GM21526 (cell line): ENCODE results near the gene RPUSD3.
"Not testable (repeated sequence)": the region's sequence is repeated elsewhere in the genome, so short reads cannot be mapped to it uniquely, and the experiment has no call there.

ENCODE experiments used
- ATAC-seq: cut with Tn5 transposase; IDR thresholded peaks from one replicate; pipeline ENCODE4 v1.9.1; 2021; ENCODE audit warnings: moderate library complexity; ENCODE audit not compliant: unreplicated experiment, low FRiP score

The RPUSD3 gene

GRCh38 chr3:9866639-9867038 lies 22.8 kb upstream of the RPUSD3 start:
- ATAC-seq = no peak

GRCh38 chr3:9865125-9865637 lies 21.4 kb upstream of the RPUSD3 start:
- ATAC-seq = not testable (repeated sequence)

DNA sequence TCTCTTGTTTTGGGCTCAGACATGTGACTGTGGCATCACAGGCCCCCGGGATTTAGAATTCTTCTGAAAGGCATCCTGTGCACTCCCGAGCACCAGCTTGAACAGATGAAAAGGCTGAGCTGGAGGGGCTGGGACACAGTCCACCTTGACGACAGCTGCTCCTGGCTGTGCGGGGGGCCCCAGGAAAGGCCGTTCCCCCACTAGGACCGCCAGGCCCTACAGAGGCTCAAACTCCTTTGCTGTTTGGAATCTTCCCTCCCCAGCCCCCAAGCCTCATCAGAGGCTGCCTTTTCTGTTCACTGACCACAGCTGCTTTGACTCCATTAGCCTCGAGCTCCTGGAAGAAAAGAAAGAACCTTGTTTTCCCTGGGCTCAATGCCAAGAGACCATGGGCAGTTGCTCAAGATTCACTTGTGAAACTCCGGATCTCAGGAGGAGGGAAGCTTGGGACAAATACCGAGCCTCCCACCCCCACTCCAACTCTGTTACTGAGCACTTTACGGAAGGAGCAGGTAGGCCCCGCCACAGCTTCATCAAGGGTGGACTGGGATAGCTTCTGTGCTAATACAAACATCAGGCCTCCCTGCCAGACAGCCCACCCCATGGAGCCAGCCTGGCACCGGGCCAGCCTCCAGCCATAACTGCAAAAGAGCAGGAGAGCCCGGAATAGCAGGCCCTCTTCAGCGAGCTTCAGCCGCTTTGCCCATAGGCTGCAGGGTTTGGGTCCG lies 20.6 kb upstream of the RPUSD3 start:
- no peak for ATAC-seq

DNA sequence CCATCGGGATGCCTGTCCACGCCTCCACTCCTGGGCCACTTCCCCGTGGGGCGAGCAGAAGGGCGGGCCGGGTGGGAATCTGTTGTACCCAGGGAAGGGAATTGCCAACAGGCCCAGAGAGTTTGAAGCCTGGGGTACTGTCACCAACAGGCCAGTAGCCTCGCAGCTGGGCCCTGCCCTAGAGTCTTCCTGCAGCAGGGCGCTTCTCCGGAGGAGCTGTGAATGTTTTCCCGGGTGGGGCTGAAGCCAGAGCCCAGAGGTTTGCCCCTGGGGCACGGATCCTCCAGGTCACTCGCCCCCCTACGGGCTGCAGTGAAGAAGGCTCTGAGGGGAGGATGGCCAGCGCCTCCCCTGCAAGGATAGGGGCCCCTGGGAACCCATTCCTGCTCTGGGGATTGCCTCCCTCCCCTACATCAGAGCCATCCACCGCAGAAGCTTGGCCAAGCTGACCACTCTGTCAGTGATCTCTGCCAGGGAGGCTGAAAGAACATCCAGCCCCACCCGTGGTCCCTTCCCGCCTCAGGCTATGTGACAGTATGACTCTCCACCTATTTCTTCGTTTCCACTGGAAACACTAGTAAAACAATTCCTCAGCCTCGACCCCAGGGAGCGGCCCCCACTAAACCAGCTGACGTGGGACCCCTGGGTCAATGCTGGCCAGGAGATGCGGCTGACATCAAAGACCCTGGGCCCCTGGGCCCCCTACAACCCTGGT lies 19.4 kb upstream of the RPUSD3 start:
- ATAC-seq = no peak

DNA sequence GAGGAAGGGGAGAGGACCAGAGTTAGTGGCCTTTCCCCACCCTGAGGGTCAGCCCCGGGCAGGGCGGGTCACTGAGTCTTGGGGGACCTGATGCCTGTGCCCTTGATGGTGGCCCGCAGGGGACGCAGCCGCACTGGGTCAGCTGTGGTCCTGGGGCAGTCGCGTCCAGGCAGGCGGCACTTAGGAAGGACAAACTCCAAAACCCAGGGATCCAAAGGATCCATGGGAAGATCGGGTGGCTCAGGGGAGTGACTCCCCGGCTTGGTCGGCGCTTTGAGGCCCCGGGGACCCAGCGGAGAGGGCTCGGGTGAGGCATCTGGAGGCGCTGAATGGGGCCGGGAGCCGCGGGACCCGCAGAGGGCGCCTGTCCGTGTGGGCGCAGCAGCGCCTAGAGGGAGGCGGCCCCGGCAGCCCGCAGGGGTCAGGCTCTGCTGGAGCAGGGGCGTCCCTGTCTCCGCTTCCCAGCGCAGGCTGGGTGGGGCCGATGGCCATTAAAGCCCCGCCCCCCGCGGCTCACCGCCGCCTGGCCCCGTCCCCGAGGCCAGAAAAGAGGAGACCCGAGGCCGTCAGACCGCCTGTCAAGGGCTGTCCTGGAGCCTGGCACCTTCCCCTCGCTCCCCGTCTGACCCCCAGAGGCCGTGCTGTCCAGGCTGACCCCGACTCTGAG lies 18.7 kb upstream of the RPUSD3 start:
- ATAC-seq = no peak

GRCh38 chr3:9861626-9862130 lies 17.9 kb upstream of the RPUSD3 start:
- no peak for ATAC-seq

- ATAC-seq = no peak
Observed at GRCh38 chr3:9861201-9861600, 17.4 kb upstream of the RPUSD3 start.

GRCh38 chr3:9859530-9860025 lies 15.8 kb upstream of the RPUSD3 start:
- ATAC-seq = no peak

DNA sequence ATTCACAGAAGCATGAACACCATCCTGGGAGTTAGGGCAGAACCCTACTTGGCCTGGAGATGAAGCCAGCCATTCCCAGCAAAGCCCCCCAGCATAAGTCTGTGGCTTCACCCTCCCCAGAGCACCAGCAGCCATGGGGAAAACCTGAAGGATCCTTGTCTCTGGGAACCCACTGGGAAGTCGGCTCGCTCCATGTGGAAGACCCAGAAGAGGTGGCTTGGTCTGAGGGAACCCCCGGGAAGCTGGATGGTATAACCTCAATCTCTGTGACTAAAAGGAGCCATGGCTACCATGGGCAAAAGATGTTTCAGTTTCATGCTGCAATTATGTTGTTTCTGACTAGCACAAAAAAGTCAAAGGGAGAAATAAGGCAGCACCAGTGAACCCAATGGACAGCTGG lies 11.8 kb upstream of the RPUSD3 start:
- ATAC-seq = no peak

DNA sequence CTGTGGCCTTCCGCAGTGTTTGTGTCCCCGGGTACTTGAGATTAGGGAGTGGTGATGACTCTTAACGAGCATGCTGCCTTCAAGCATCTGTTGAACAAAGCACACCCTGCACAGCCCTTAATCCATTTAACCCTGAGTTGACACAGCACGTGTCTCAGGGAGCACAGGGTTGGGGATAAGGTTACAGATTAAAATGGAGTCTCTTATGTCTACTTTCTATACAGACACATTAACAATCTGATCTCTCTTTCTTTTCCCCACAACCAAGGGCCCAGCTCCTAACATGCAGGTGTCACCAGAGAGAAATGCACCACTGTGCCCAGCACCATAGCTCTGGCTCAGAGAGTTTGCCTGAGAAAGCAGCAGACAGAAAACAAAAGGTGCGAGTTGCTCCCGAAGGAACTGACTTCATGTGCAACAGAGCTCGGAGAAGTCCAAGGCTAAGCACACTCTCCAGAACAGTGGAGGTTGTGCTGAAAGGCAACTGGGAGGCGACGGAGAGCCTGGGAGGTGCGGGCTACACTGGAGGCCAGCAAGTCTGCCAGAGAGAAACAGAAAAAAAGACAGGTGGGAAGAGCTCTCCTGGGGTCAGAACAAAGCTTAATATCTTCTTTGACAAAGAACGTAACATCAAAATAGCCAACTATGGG lies 10.6 kb upstream of the RPUSD3 start:
- ATAC-seq = not testable (repeated sequence)

DNA sequence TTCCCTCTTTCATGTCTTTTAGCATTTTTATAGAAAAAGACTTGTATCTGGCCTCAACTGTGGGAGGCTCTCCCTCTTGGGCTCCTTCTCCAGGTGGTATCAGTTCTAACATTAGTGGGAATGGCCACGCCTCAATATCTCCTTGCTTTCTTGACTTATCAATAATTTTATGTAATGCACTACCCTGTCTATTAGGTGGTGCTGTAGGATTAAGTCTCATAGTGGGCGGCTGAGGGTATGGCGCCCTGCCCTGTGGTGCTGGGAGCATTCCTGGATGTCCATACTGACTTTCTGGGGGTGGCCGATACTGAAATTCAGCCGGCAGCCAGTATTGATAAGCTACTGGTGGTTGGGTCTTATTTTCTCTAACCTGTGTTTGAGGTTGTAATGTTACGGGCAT lies 8.7 kb upstream of the RPUSD3 start:
- ATAC-seq = no peak

GRCh38 chr3:9851926-9852325 lies 8.1 kb upstream of the RPUSD3 start:
- not testable (repeated sequence) for ATAC-seq

- ATAC-seq = not testable (repeated sequence)
Observed at GRCh38 chr3:9851383-9851782, 7.6 kb upstream of the RPUSD3 start.

GRCh38 chr3:9848860-9849259 lies 5.1 kb upstream of the RPUSD3 start:
- not testable (repeated sequence) for ATAC-seq

- ATAC-seq = not testable (repeated sequence)
Observed at GRCh38 chr3:9847870-9848269, 4.1 kb upstream of the RPUSD3 start.

DNA sequence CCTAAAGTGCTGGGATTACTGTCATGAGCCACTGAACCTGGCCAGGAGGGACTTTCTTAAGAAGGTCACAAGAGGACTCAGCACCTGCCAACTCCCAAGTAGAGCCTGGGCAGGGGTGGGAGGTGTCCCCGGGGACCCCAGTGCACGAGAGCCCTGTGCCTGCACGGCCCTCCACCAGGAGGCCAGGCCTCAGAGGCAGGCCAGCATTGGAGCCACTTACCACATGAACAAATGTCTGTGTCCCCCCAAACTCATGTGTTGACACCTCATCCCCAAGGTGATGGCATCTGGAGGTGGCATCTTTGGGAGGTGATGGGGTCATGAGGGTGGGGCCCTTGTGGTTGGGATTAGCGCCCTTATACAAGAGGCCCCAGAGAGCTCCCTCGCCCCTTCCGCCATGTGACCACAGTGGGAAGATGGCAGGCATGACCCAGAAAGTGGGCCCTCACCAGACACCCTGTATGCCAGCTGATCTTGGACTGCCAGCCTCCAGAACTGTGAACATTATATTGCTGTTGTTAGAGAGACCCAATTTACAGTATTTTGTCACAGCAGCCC lies 3.2 kb upstream of the RPUSD3 start:
- no peak for ATAC-seq

DNA sequence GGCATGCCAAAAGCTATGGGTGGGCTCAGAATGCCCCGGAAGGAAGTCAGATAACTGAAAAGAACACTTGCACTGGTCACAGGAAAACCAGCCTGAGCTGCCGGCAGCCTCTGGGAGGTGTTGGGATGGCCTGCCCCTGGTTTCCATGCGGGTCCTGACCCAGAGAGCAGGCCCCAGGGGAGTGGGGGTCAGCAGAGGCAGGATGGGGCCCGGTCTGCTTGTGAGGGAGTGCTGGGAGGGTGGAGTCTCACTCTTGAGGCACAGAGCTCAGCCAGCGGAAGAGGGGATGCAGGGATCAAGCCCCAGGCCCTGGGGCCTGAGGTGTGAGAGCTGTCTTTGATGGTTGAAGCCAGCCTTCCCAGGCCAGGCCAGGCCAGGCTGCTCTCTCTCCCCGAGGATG lies 2.4 kb upstream of the RPUSD3 start:
- no peak for ATAC-seq

DNA sequence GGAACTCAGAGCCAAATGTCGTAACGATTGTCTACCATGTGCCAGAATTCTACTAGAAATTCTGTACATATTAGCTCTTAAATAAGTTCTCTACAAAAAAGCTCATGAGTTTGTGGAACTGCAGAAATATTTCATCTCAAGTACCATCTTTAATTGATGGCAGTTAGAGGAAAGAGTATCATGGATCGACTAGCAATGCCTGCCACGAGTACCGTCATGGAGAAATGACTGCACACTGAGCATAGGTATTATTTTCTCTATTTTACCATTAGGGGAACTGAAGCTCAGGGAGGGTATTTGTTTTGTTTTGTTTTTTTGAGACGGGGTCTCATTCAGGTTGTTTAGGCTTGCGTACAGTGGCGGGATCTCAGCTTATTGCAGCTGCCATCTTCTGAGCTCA lies 2.8 kb downstream of the RPUSD3 start:
- no peak for ATAC-seq

DNA sequence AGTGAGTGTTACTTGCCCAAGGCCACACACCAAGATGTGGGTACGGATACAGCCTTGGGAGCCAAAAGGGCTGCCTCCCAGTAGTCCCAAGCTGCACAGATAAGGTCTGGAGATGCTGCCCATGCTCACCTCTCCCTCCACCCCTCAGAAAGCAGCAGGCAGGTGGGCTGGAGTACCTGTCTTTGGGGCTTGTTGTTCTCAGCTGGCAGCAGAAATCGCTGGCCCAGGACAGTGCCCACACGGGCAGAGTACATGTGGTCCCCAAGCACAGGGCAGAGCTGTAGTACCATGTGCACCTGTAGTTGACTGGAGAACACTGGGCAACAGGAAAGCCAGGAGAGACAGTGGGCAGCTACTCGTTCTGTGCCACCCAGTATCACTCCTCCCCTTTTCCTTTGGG lies 5.0 kb downstream of the RPUSD3 start:
- no peak for ATAC-seq
